Central memory CD4-positive, alpha-beta T cell (primary cell): ENCODE data around the gene TMEM191C.
"Not testable (repeated sequence)": the region's sequence is repeated elsewhere in the genome, so short reads cannot be mapped to it uniquely, and the experiment has no call there.

Source experiments
- DNase-seq: peaks from one replicate; pipeline ENCODE4 v3.0.0; 2022

TMEM191C gene

GRCh38 chr22:21446128-21446826 is 20.9 kb upstream of the TMEM191C start:
- DNase-seq, result no peak

- no peak for DNase-seq
Observed at GRCh38 chr22:21446827-21447690, 20.1 kb upstream of the TMEM191C start.

- DNase-seq, result no peak
Observed at GRCh38 chr22:21447694-21448402, 19.3 kb upstream of the TMEM191C start.

GRCh38 chr22:21448627-21449416 is 18.4 kb upstream of the TMEM191C start:
- DNase-seq, result no peak

- DNase-seq, result no peak
Observed at GRCh38 chr22:21449531-21450319, 17.5 kb upstream of the TMEM191C start.

- DNase-seq, result no peak
Observed at GRCh38 chr22:21450320-21450831, 16.8 kb upstream of the TMEM191C start.

- no peak for DNase-seq
Observed at GRCh38 chr22:21450858-21451353, 16.3 kb upstream of the TMEM191C start.

GRCh38 chr22:21451545-21452520 is 15.4 kb upstream of the TMEM191C start:
- DNase-seq, result no peak

- not testable (repeated sequence) for DNase-seq
Observed at GRCh38 chr22:21452666-21453065, 14.5 kb upstream of the TMEM191C start.

GRCh38 chr22:21454998-21455333 is 12.2 kb upstream of the TMEM191C start:
- DNase-seq, result not testable (repeated sequence)

- DNase-seq, result no peak
Observed at GRCh38 chr22:21455334-21456089, 11.7 kb upstream of the TMEM191C start.

- DNase-seq, result no peak
Observed at GRCh38 chr22:21457023-21457787, 10.0 kb upstream of the TMEM191C start.

GRCh38 chr22:21462672-21463071 is 4.5 kb upstream of the TMEM191C start:
- not testable (repeated sequence) for DNase-seq

- DNase-seq, result peak; percentile 91
Observed at GRCh38 chr22:21468194-21469096, 1.3 kb downstream of the TMEM191C start.

GRCh38 chr22:21469097-21469994 is 2.2 kb downstream of the TMEM191C start:
- DNase-seq, result peak; percentile 11

- DNase-seq, result not testable (repeated sequence)
Observed at GRCh38 chr22:21472984-21473383, 5.8 kb downstream of the TMEM191C start.
